Hair follicular keratinocyte (primary cell): Measurements from ENCODE around the gene SEMG2. TPM values are rescaled to one million over a fixed set of nuclear protein-coding genes. Genes with fewer than 3 reads are reported as not detected.

Experiments
- total RNA-seq: library from RNA; depleted of rRNA; stranded (reverse); fragments of >200 nt; gene quantifications from 2 replicates; pipeline ENCODE4 v1.2.3, GENCODE V29; 2015

The SEMG2 gene, protein sequence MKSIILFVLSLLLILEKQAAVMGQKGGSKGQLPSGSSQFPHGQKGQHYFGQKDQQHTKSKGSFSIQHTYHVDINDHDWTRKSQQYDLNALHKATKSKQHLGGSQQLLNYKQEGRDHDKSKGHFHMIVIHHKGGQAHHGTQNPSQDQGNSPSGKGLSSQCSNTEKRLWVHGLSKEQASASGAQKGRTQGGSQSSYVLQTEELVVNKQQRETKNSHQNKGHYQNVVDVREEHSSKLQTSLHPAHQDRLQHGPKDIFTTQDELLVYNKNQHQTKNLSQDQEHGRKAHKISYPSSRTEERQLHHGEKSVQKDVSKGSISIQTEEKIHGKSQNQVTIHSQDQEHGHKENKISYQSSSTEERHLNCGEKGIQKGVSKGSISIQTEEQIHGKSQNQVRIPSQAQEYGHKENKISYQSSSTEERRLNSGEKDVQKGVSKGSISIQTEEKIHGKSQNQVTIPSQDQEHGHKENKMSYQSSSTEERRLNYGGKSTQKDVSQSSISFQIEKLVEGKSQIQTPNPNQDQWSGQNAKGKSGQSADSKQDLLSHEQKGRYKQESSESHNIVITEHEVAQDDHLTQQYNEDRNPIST
- not detected in 2 replicates for total RNA-seq

DNA sequence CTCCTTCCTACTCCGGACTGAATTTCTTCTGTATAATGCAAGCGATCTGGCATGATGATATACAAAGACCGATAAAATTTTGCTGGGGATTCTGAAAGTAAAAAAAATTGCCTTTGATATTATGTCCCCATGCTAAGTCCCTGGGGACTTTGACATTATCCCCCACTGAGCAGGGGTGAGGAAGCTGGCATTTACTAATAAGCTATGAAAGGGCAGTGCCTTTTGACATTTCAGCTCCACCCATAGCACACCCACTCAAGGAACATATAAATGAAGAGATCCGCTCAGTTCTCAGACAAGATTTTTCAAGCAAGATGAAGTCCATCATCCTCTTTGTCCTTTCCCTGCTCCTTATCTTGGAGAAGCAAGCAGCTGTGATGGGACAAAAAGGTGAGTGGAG lies at the start of gene SEMG2:
SEMG2 (plus strand) TSS at position 298 of the 400 bp plus-strand sequence; CDS start at position 315, 17 bp downstream.

DNA sequence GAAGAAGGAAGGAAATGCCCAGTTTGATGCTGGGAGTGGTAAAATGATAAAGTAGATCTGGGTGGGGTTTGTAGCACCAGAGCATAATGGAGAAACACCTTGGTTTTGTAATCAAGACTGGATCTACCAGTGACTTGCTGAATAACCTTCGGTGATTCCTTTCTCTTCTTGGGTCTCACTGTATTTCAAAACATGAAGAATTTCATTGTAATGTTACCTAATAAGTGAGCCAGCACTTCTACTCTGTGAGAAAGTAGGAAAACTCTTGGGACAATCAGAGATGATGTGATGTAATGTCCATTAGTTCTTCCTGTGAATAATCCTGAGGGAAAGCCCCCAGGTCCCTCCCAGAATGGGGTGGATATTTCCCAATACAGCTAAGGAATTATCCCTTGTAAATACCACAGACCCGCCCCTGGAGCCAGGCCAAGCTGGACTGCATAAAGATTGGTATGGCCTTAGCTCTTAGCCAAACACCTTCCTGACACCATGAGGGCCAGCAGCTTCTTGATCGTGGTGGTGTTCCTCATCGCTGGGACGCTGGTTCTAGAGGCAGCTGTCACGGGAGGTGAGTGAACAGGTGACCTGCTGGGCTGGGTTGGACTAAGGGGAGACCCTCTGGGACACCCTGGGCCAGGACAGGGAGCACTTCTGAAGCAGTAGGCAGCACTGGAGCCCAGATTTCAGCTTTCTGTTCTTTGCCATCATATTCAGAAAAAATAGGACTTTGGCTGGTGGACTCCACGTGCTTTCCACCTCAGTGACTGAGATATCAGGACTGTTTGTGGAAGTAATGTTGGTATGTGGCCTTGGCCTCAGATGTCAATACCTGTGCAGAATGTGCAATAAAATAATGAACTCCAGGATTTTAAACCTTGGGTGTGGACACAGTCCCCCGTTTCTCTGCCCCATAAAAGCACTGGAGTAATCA lies 46.5 kb upstream of the SEMG2 start, which contains the start of gene PI3:
PI3 (plus strand) TSS at position 469 of the 931 bp plus-strand sequence; CDS start at position 490, 21 bp downstream.

DNA sequence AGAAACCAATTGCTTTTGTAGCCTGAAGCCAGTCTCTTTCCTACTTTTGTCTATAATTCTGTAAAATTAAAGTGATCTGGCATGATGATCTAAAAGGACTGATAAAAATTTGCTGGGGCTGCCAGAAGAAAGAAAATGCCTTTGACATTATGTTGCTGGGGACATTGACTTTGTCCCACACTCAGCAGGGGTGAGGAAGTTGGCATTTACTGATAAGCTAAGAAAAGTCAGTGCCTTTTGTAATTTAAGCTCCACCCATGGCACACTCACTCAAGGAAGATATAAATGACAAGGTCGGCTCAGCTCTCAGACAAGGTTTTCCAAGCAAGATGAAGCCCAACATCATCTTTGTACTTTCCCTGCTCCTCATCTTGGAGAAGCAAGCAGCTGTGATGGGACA lies 14.4 kb upstream of the SEMG2 start, which contains the start of gene SEMG1:
SEMG1 (plus strand) TSS at position 309 of the 400 bp plus-strand sequence; CDS start at position 330, 21 bp downstream.

DNA sequence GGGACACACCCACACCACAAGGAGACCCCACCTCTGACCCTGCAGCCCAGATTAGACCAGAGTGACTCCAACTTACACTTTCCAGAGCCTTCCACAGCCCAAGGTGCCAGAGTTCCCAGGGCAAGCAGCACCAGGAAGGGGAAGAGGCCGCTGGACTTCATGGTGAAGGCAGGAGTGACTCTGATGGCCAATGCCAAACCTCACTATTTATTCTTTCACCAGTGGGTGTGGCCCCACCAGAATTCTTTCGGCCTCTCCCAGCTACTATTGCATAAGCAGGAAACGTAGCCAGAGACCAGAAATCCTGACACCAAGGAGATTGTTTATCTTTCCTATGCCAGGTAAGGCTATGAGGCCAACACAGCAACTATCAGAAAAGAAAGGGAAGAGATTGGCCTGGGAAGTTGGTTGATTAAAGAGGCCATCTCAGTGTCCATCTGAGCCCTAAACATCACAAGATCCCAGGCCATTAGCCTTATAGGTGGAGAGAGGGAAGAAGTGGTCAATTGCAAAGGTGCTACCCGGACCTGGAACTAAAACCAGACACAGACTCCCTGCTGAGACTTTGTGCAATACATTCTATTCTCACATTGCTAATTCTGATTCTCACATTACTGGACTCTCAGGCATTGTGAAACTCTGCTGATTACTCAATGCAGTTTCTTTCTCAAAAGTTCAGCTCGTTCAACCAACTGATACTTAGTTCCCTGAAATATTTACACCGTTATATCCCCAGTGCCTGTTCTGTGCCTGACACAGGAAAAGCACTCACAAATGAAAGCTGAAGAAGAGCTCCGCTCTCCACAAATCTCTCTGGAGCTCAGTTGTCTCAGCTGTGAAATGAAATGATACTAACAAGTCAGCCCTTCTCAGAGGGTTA lies 33.5 kb downstream of the SEMG2 start, which contains the start of gene SLPI:
SLPI (minus strand) TSS at position 182 of the 880 bp plus-strand sequence; CDS start at position 161, 21 bp downstream.

Other genes starting within 250 kb of the SEMG2 start
- gene KCNS1, start 120.2 kb upstream of the SEMG2 start, total RNA-seq, result 0.91 and 1.7 TPM in 2 replicates
- gene WFDC5, start 106.2 kb upstream of the SEMG2 start, total RNA-seq, result 0.23 and 1.6 TPM in 2 replicates
- gene WFDC12, start 96.9 kb upstream of the SEMG2 start, total RNA-seq, result 0.70 TPM in 1 of 2 replicates, not detected in the other
- gene PI3, start 46.5 kb upstream of the SEMG2 start, total RNA-seq, result 11.0 and 25.5 TPM in 2 replicates
- gene SEMG1, start 14.3 kb upstream of the SEMG2 start, total RNA-seq, result not detected in 2 replicates
- 13.8 and 27.3 TPM in 2 replicates for gene SLPI, start 33.2 kb downstream of the SEMG2 start, total RNA-seq
- not detected in 2 replicates for gene RBPJL, start 85.5 kb downstream of the SEMG2 start, total RNA-seq
- gene MATN4, start 86.9 kb downstream of the SEMG2 start, total RNA-seq, result not detected in 2 replicates
- 162 and 261 TPM in 2 replicates for gene SDC4, start 127.1 kb downstream of the SEMG2 start, total RNA-seq
- 18.9 and 20.5 TPM in 2 replicates for gene SYS1, start 141.8 kb downstream of the SEMG2 start, total RNA-seq
- not detected in 2 replicates for gene TP53TG5, start 157.0 kb downstream of the SEMG2 start, total RNA-seq
- gene DBNDD2, start 186.9 kb downstream of the SEMG2 start, total RNA-seq, result 35.7 and 41.2 TPM in 2 replicates
- 55.9 and 68.6 TPM in 2 replicates for gene PIGT, start 194.8 kb downstream of the SEMG2 start, total RNA-seq
- gene WFDC2, start 248.4 kb downstream of the SEMG2 start, total RNA-seq, result not detected in 2 replicates